HEK293 (cell line): ENCODE data around the gene SCFD2.

Experiments
- CTCF ChIA-PET: fragments of 350-600 bp; formaldehyde crosslinking; extraction: SDS; loops from one replicate; lab custom pipeline; 2021; ENCODE audit warnings: antibody characterized with exemption; lab: Yijun Ruan, JAX
- POLR2A ChIA-PET: fragments of 300-600 bp; formaldehyde crosslinking; extraction: SDS; loops from one replicate; lab custom pipeline; 2020; ENCODE audit warnings: antibody characterized with exemption, inconsistent platforms; lab: Yijun Ruan, JAX
- H3K27ac ChIP-seq: fragments of 200-500 bp; sonication (Bioruptor generic); 2 replicates; pipeline ENCODE4 v1.5.1; 2014; ENCODE audit warnings: low read depth, low read length, control low read depth, inconsistent platforms; ENCODE audit errors: extremely low read depth
- H3K36me3 ChIP-seq, 2 experiments: fragments of 200-500 bp in 1 of 2; sonication (Bioruptor generic) in 1 of 2; 1 replicate in 1 of 2; 2 replicates in 1 of 2; pipeline ENCODE4 v1.5.1; 2014 to 2017; ENCODE audit warnings: inconsistent platforms in 2 of 2, low read length in 2 of 2; ENCODE audit not compliant: control insufficient read depth in 2 of 2, insufficient read depth in 1 of 2
- H3K4me1 ChIP-seq: fragments of 200-500 bp; sonication (Bioruptor generic); 2 replicates; pipeline ENCODE4 v1.5.1; 2014; ENCODE audit warnings: mild to moderate bottlenecking, low read length, inconsistent platforms; ENCODE audit not compliant: control insufficient read depth, insufficient read depth
- H3K4me3 ChIP-seq: 2 replicates; pipeline ENCODE4 v1.5.1; 2011; ENCODE audit warnings: low read depth, mild to moderate bottlenecking, control low read depth, low read length, moderate library complexity
- H3K9me3 ChIP-seq: fragments of 200-500 bp; sonication (Bioruptor generic); 2 replicates; pipeline ENCODE4 v1.5.1; 2014; ENCODE audit warnings: low read depth, low read length, inconsistent platforms; ENCODE audit not compliant: control insufficient read depth, insufficient read depth
- BCL11A ChIP-seq: fragments of 450-650 bp; formaldehyde crosslinking; IDR thresholded peaks from 2 replicates; pipeline ENCODE4 v1.5.1; 2016; ENCODE audit warnings: low read depth, missing biosample characterization, missing genetic modification characterization
- FEZF1 ChIP-seq: fragments of 450-650 bp; formaldehyde crosslinking; IDR thresholded peaks from 2 replicates; pipeline ENCODE4 v1.5.1; 2016; ENCODE audit warnings: missing biosample characterization, missing genetic modification characterization
- GFI1B ChIP-seq: fragments of 450-650 bp; formaldehyde crosslinking; IDR thresholded peaks from 2 replicates; pipeline ENCODE4 v1.5.1; 2016; ENCODE audit warnings: missing biosample characterization, missing genetic modification characterization
- KLF7 ChIP-seq: fragments of 450-650 bp; formaldehyde crosslinking; IDR thresholded peaks from 2 replicates; pipeline ENCODE4 v1.5.1; 2016; ENCODE audit warnings: missing biosample characterization, missing genetic modification characterization, borderline replicate concordance
- SCRT1 ChIP-seq: fragments of 450-650 bp; formaldehyde crosslinking; IDR thresholded peaks from 2 replicates; pipeline ENCODE4 v1.5.1; 2016; ENCODE audit warnings: missing biosample characterization, missing genetic modification characterization, borderline replicate concordance
- WT1 ChIP-seq: fragments of 450-650 bp; formaldehyde crosslinking; IDR thresholded peaks from 2 replicates; pipeline ENCODE4 v1.5.1; 2016; ENCODE audit warnings: missing biosample characterization, missing genetic modification characterization
- ZEB2 ChIP-seq: fragments of 450-650 bp; formaldehyde crosslinking; IDR thresholded peaks from 2 replicates; pipeline ENCODE4 v1.5.1; 2016; ENCODE audit warnings: missing biosample characterization, missing genetic modification characterization
- ZNF10 ChIP-seq: fragments of 450-650 bp; formaldehyde crosslinking; IDR thresholded peaks from 2 replicates; pipeline ENCODE4 v1.5.1; 2017; ENCODE audit warnings: missing biosample characterization, missing genetic modification characterization
- ZNF133 ChIP-seq: fragments of 450-650 bp; formaldehyde crosslinking; IDR thresholded peaks from 2 replicates; pipeline ENCODE4 v1.5.1; 2016; ENCODE audit warnings: missing biosample characterization, missing genetic modification characterization
- ZNF16 ChIP-seq: fragments of 450-650 bp; formaldehyde crosslinking; IDR thresholded peaks from 2 replicates; pipeline ENCODE4 v1.5.1; 2016; ENCODE audit warnings: low read depth, missing biosample characterization, missing genetic modification characterization
- ZNF223 ChIP-seq: fragments of 450-650 bp; formaldehyde crosslinking; IDR thresholded peaks from 2 replicates; pipeline ENCODE4 v1.5.1; 2016; ENCODE audit warnings: missing biosample characterization, missing genetic modification characterization
- ZNF24 ChIP-seq: fragments of 450-650 bp; formaldehyde crosslinking; IDR thresholded peaks from 2 replicates; pipeline ENCODE4 v1.5.1; 2016; ENCODE audit warnings: missing biosample characterization, missing genetic modification characterization
- ZNF302 ChIP-seq: fragments of 450-650 bp; formaldehyde crosslinking; IDR thresholded peaks from 2 replicates; pipeline ENCODE4 v1.5.1; 2016; ENCODE audit warnings: missing biosample characterization, missing genetic modification characterization, low read depth
- ZNF335 ChIP-seq: fragments of 450-650 bp; formaldehyde crosslinking; conservative IDR thresholded peaks from 2 replicates; pipeline ENCODE4 v1.5.1; 2016; ENCODE audit warnings: missing biosample characterization, missing genetic modification characterization
- ZNF354C ChIP-seq: fragments of 450-650 bp; formaldehyde crosslinking; IDR thresholded peaks from 2 replicates; pipeline ENCODE4 v1.5.1; 2016; ENCODE audit warnings: missing biosample characterization, missing genetic modification characterization, low read depth, borderline replicate concordance
- ZNF391 ChIP-seq: fragments of 450-650 bp; formaldehyde crosslinking; IDR thresholded peaks from 2 replicates; pipeline ENCODE4 v1.5.1; 2016; ENCODE audit warnings: low read depth, missing biosample characterization, missing genetic modification characterization, borderline replicate concordance
- ZNF394 ChIP-seq: fragments of 450-650 bp; formaldehyde crosslinking; IDR thresholded peaks from 2 replicates; pipeline ENCODE4 v1.5.1; 2016; ENCODE audit warnings: missing biosample characterization, missing genetic modification characterization, mild to moderate bottlenecking, moderate library complexity, borderline replicate concordance
- ZNF488 ChIP-seq: fragments of 450-650 bp; formaldehyde crosslinking; IDR thresholded peaks from 2 replicates; pipeline ENCODE4 v1.5.1; 2016; ENCODE audit warnings: missing biosample characterization, missing genetic modification characterization
- ZNF513 ChIP-seq: fragments of 450-650 bp; IDR thresholded peaks from 2 replicates; pipeline ENCODE4 v1.5.1; 2018; ENCODE audit warnings: missing biosample characterization, missing genetic modification characterization
- ZNF529 ChIP-seq: fragments of 450-650 bp; formaldehyde crosslinking; IDR thresholded peaks from 2 replicates; pipeline ENCODE4 v1.5.1; 2017; ENCODE audit warnings: missing genetic modification characterization, missing biosample characterization; ENCODE audit not compliant: insufficient replicate concordance
- ZNF621 ChIP-seq: fragments of 450-650 bp; formaldehyde crosslinking; IDR thresholded peaks from 2 replicates; pipeline ENCODE4 v1.5.1; 2017; ENCODE audit warnings: missing biosample characterization, missing genetic modification characterization
- ZNF624 ChIP-seq: fragments of 450-650 bp; formaldehyde crosslinking; IDR thresholded peaks from 2 replicates; pipeline ENCODE4 v1.5.1; 2017; ENCODE audit warnings: missing biosample characterization, missing genetic modification characterization
- ZNF660 ChIP-seq: fragments of 450-650 bp; IDR thresholded peaks from 2 replicates; pipeline ENCODE4 v1.5.1; 2018; ENCODE audit warnings: missing biosample characterization, mild to moderate bottlenecking, missing genetic modification characterization
- ZNF677 ChIP-seq: fragments of 450-650 bp; IDR thresholded peaks from 2 replicates; pipeline ENCODE4 v1.5.0; 2018; ENCODE audit warnings: missing biosample characterization, mild to moderate bottlenecking, missing genetic modification characterization, moderate library complexity
- ZNF701 ChIP-seq: fragments of 450-650 bp; formaldehyde crosslinking; IDR thresholded peaks from 2 replicates; pipeline ENCODE4 v1.5.1; 2016; ENCODE audit warnings: missing biosample characterization, missing genetic modification characterization
- ZSCAN5A ChIP-seq: fragments of 450-650 bp; formaldehyde crosslinking; IDR thresholded peaks from 2 replicates; pipeline ENCODE4 v1.5.1; 2016; ENCODE audit warnings: missing biosample characterization, missing genetic modification characterization
- TF ChIP-seq, protein P1 (sequence below): fragments of 450-650 bp; formaldehyde crosslinking; IDR thresholded peaks from 2 replicates; pipeline ENCODE4 v1.5.1; 2016; ENCODE audit warnings: missing biosample characterization, missing genetic modification characterization
- TF ChIP-seq, protein P2 (sequence below): fragments of 450-650 bp; IDR thresholded peaks from 2 replicates; pipeline ENCODE4 v1.5.1; 2018; ENCODE audit warnings: missing biosample characterization, mild to moderate bottlenecking, missing genetic modification characterization

The SCFD2 gene

DNA sequence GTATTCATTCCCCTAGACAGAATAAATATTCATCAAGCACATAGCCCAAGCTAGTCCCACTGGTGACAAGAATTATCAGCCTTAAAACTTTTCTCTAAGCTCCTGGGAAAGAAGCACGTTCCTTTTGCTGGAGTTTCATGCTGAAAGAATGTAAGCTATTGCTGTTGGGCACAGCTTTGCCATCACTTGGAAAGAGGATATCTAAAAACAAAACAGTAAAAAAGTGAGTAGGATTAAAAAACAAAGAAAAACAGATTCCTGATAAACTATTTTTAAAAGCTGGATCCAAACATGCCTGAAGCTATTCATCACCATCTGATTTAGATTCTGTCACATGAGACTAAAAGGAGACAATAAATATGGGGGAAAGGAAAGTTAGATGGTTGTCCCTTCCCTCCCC, 176.8 kb downstream of the SCFD2 start:
- no peak for TF ChIP-seq ZNF10 (tag by site-specific recombination)
- TF ChIP-seq WT1 (tag by site-specific recombination) = no peak
- no peak for TF ChIP-seq ZNF394
- TF ChIP-seq SCRT1 = no peak
- TF ChIP-seq ZNF354C (tag by site-specific recombination) = no peak
- TF ChIP-seq ZNF529 = no peak
- TF ChIP-seq ZNF624 (tag by site-specific recombination) = no peak
- no peak for TF ChIP-seq ZNF660 (tag by site-specific recombination)
- TF ChIP-seq ZNF513 (tag by site-specific recombination) = no peak
- TF ChIP-seq ZNF133 (tag by site-specific recombination) = no peak
- no peak for TF ChIP-seq ZNF16 (tag by site-specific recombination)
- no peak for TF ChIP-seq ZNF677 (tag by site-specific recombination)
- no peak for TF ChIP-seq ZNF488 (tag by site-specific recombination)
- no peak for TF ChIP-seq ZNF621 (tag by site-specific recombination)
- no peak for TF ChIP-seq ZSCAN5A (tag by site-specific recombination)
- no peak for TF ChIP-seq ZNF701
- no peak for TF ChIP-seq ZNF223
- TF ChIP-seq, protein P1, sequence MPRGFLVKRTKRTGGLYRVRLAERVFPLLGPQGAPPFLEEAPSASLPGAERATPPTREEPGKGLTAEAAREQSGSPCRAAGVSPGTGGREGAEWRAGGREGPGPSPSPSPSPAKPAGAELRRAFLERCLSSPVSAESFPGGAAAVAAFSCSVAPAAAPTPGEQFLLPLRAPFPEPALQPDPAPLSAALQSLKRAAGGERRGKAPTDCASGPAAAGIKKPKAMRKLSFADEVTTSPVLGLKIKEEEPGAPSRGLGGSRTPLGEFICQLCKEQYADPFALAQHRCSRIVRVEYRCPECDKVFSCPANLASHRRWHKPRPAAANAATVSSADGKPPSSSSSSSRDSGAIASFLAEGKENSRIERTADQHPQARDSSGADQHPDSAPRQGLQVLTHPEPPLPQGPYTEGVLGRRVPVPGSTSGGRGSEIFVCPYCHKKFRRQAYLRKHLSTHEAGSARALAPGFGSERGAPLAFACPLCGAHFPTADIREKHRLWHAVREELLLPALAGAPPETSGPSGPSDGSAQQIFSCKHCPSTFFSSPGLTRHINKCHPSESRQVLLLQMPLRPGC (tag by site-specific recombination) = no peak
- no peak for TF ChIP-seq ZNF335 (tag by site-specific recombination)
- H3K36me3 ChIP-seq = no peaks in the 10 kb centered on the region
- no peak overlapping the region for H3K4me3 ChIP-seq
- no peaks in the 10 kb centered on the region for H3K9me3 ChIP-seq
- POLR2A ChIA-PET = no interaction called here
- peaks cover 6% of the 10 kb centered on the region; the same call in 1 of the 2 replicates for H3K4me1 ChIP-seq
- CTCF ChIA-PET = interaction anchor here (0.6 to 1.7 kb wide), 2 partner anchors 630 to 1045 kb away, joined by 3 to 6 read pairs; no protein-coding TSS in a partner anchor
- no peak overlapping the region for H3K27ac ChIP-seq

DNA sequence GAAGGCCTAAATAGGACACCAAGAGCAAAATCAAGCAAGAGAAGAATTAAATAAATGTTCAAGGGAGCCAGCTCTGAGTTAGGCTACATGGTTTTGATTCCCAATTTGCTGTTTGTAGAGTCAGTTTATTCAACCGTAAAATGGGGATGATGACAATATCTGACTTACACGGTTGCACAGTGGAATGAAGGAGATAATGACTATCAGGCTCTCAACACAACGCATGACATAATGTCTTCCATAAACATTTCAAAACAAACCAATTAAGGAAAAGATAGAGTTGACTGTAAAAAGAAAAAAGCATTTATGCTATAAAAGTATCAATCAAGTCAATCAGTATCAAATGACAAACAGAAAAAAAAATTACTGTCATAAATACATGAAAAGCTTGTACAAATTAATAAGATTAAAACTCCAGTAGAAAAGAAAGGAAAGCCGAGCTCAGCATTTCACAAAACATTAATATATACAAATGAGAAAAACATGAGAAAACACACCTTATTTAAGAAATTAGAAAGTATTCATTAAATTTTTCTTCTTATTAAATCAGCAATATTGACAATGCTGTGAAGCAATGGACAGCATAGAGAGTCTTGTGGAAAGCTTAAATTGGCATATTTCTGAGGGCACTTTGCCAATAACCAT, 179.0 kb downstream of the SCFD2 start:
- no peak overlapping the region for H3K4me3 ChIP-seq
- CTCF ChIA-PET = no interaction called here
- POLR2A ChIA-PET = no interaction called here
- TF ChIP-seq, protein P2, sequence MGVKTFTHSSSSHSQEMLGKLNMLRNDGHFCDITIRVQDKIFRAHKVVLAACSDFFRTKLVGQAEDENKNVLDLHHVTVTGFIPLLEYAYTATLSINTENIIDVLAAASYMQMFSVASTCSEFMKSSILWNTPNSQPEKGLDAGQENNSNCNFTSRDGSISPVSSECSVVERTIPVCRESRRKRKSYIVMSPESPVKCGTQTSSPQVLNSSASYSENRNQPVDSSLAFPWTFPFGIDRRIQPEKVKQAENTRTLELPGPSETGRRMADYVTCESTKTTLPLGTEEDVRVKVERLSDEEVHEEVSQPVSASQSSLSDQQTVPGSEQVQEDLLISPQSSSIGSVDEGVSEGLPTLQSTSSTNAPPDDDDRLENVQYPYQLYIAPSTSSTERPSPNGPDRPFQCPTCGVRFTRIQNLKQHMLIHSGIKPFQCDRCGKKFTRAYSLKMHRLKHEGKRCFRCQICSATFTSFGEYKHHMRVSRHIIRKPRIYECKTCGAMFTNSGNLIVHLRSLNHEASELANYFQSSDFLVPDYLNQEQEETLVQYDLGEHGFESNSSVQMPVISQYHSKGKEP (tag by site-specific recombination) = no peak
- TF ChIP-seq KLF7 (tag by site-specific recombination) (no peak), ZEB2 (tag by site-specific recombination) (peak; percentile 81), ZNF24 (tag by site-specific recombination) (0 out of 2 replicates have a peak, but pooled peaks have one; percentile 39), FEZF1 (tag by site-specific recombination) (peak; percentile 82), BCL11A (tag by site-specific recombination) (peak; percentile 56; the same call in 1 of the 2 replicates), ZNF391 (0 out of 2 replicates have a peak, but pooled peaks have one; percentile 43), GFI1B (0 out of 2 replicates have a peak, but pooled peaks have one; percentile 26), ZNF302 (tag by site-specific recombination) (no peak)
- TF ChIP-seq, protein P1 (tag by site-specific recombination) = peak; percentile 79; the same call in 1 of the 2 replicates

More for the DNA sequence above, 179.0 kb downstream of the SCFD2 start:
- no peak overlapping the region for H3K27ac ChIP-seq
- no peaks in the 10 kb centered on the region for H3K9me3 ChIP-seq
- H3K4me1 ChIP-seq = peaks cover 6% of the 10 kb centered on the region; the same call in 1 of the 2 replicates
- no peaks in the 10 kb centered on the region for H3K36me3 ChIP-seq
